OCI-LY1 (cell line): ENCODE results near the gene MYO15A.

Experiments used
- H2AFZ ChIP-seq: fragments of 200-600 bp; sonication (generic), shearing (Covaris generic); 2 replicates; pipeline ENCODE4 v1.6.0; 2014; ENCODE audit warnings: antibody characterized with exemption, mild to moderate bottlenecking, low read length
- H3F3A ChIP-seq: fragments of 200-600 bp; sonication (generic), shearing (Covaris generic); 2 replicates; pipeline ENCODE4 v1.6.0; 2014; ENCODE audit warnings: mild to moderate bottlenecking, antibody characterized with exemption, low read length, moderate library complexity; ENCODE audit not compliant: insufficient read depth
- H3K27ac ChIP-seq: fragments of 200-600 bp; sonication (generic); 2 replicates; pipeline ENCODE4 v1.5.1; 2014; ENCODE audit warnings: low read length, mixed run types, mild to moderate bottlenecking, low read depth; ENCODE audit not compliant: poor library complexity, severe bottlenecking
- H3K27me3 ChIP-seq: fragments of 200-600 bp; sonication (generic); 2 replicates; pipeline ENCODE4 v1.6.0; 2014; ENCODE audit warnings: antibody characterized with exemption, mild to moderate bottlenecking, low read length, moderate library complexity; ENCODE audit not compliant: insufficient read depth
- H3K36me3 ChIP-seq: fragments of 200-600 bp; sonication (generic); 2 replicates; pipeline ENCODE4 v1.6.1; 2014; ENCODE audit warnings: mild to moderate bottlenecking, antibody characterized with exemption, low read length, moderate library complexity, mixed read lengths; ENCODE audit not compliant: insufficient read depth
- H3K4me1 ChIP-seq: fragments of 200-600 bp; sonication (generic); 2 replicates; pipeline ENCODE4 v1.5.1; 2014; ENCODE audit warnings: mild to moderate bottlenecking, low read length, moderate library complexity; ENCODE audit not compliant: insufficient read depth, severe bottlenecking
- H3K4me2 ChIP-seq: fragments of 200-600 bp; sonication (generic), shearing (Covaris generic); 2 replicates; pipeline ENCODE4 v1.6.1; 2014; ENCODE audit warnings: low read length
- H3K4me3 ChIP-seq: fragments of 200-600 bp; sonication (generic); 2 replicates; pipeline ENCODE4 v1.5.1; 2014; ENCODE audit warnings: low read length, low read depth, mild to moderate bottlenecking, mixed read lengths; ENCODE audit not compliant: poor library complexity, severe bottlenecking
- H3K79me2 ChIP-seq: fragments of 200-600 bp; shearing (Covaris generic); 2 replicates; pipeline ENCODE4 v1.6.1; 2016; ENCODE audit warnings: mixed run types, low read length, mixed read lengths; ENCODE audit not compliant: insufficient read depth
- H3K9ac ChIP-seq: fragments of 200-600 bp; sonication (generic), shearing (Covaris generic); 2 replicates; pipeline ENCODE4 v1.6.1; 2014; ENCODE audit warnings: mild to moderate bottlenecking, low read length, mixed read lengths
- H3K9me2 ChIP-seq: fragments of 200-600 bp; sonication (generic), shearing (Covaris generic); 2 replicates; pipeline ENCODE4 v1.6.1; 2014; ENCODE audit warnings: low read depth, mild to moderate bottlenecking, low read length, mixed read lengths
- H3K9me3 ChIP-seq: fragments of 200-600 bp; shearing (Covaris generic); 2 replicates; pipeline ENCODE4 v1.6.1; 2014; ENCODE audit warnings: low read length, mixed read lengths
- H4K20me1 ChIP-seq: fragments of 200-600 bp; sonication (generic), shearing (Covaris generic); 2 replicates; pipeline ENCODE4 v1.6.0; 2016; ENCODE audit warnings: mild to moderate bottlenecking, low read length; ENCODE audit not compliant: insufficient read depth
- EZH2 ChIP-seq: fragments of 200-600 bp; sonication (generic), shearing (Covaris generic); IDR thresholded peaks from 2 replicates; pipeline ENCODE4 v1.8.0; 2017; ENCODE audit warnings: borderline replicate concordance, mixed run types, mild to moderate bottlenecking, antibody characterized with exemption, low read length, moderate library complexity, mixed read lengths
- TF ChIP-seq, protein P1 (sequence below): fragments of 200-600 bp; sonication (generic), shearing (Covaris generic); IDR thresholded peaks from 2 replicates; pipeline ENCODE4 v1.5.1; 2017; ENCODE audit warnings: mild to moderate bottlenecking, antibody characterized with exemption, low read length, moderate library complexity, mixed read lengths

MYO15A gene

DNA sequence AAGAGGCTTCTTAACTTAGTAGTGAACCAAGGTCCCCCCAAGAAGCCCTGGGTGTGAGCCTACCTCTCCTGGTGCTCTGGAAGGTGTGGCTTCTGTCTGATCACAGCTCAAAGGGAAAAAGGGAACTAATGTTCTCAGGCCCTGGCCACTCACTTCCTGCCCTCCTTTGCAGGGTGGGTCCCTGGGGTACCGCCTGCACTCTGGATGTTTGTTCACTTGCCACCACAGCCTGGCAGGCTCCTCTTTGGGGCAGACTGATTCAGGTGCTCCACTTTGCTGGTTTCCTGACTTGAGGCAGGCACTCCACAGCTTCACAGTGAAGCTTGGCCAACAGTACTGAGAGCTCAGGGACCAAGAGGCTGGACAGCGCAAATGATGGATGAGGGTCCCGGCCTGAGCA lies 5.9 kb upstream of the MYO15A start:
- Histone ChIP-seq H3K9ac (no peak overlapping the region), H3K9me2 (no peaks in the 10 kb centered on the region), H3K4me1 (no peaks in the 10 kb centered on the region), H2AFZ (no peak overlapping the region), H3K79me2 (no peaks in the 10 kb centered on the region), H3K36me3 (peaks cover 82% of the 10 kb centered on the region), H3K4me3 (no peak overlapping the region), H3K9me3 (no peaks in the 10 kb centered on the region), H3K4me2 (no peak overlapping the region), H3K27ac (no peak overlapping the region), H4K20me1 (no peaks in the 10 kb centered on the region), H3K27me3 (no peaks in the 10 kb centered on the region), H3F3A (no peaks in the 10 kb centered on the region)
- TF ChIP-seq EZH2, result no peak
- TF ChIP-seq, protein P1, sequence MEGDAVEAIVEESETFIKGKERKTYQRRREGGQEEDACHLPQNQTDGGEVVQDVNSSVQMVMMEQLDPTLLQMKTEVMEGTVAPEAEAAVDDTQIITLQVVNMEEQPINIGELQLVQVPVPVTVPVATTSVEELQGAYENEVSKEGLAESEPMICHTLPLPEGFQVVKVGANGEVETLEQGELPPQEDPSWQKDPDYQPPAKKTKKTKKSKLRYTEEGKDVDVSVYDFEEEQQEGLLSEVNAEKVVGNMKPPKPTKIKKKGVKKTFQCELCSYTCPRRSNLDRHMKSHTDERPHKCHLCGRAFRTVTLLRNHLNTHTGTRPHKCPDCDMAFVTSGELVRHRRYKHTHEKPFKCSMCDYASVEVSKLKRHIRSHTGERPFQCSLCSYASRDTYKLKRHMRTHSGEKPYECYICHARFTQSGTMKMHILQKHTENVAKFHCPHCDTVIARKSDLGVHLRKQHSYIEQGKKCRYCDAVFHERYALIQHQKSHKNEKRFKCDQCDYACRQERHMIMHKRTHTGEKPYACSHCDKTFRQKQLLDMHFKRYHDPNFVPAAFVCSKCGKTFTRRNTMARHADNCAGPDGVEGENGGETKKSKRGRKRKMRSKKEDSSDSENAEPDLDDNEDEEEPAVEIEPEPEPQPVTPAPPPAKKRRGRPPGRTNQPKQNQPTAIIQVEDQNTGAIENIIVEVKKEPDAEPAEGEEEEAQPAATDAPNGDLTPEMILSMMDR, result no peak

- Histone ChIP-seq H3K9me3 (no peaks in the 10 kb centered on the region), H3K4me2 (no peak overlapping the region), H3F3A (no peaks in the 10 kb centered on the region), H2AFZ (no peak overlapping the region), H3K9me2 (no peaks in the 10 kb centered on the region), H3K4me1 (no peaks in the 10 kb centered on the region), H3K4me3 (no peak overlapping the region), H3K27me3 (no peaks in the 10 kb centered on the region), H4K20me1 (no peaks in the 10 kb centered on the region), H3K36me3 (peaks cover 58% of the 10 kb centered on the region), H3K79me2 (no peaks in the 10 kb centered on the region), H3K27ac (no peak overlapping the region), H3K9ac (no peak overlapping the region)
- TF ChIP-seq EZH2, result no peak
- TF ChIP-seq, protein P1, result no peak
Measured at GRCh38 chr17:18105027-18105426, 3.5 kb upstream of the MYO15A start.

- Histone ChIP-seq H3K4me3 (no peak overlapping the region), H3K27ac (no peak overlapping the region), H4K20me1 (no peaks in the 10 kb centered on the region), H3F3A (no peaks in the 10 kb centered on the region), H3K36me3 (peaks cover 52% of the 10 kb centered on the region), H3K9me2 (no peaks in the 10 kb centered on the region), H3K4me1 (no peaks in the 10 kb centered on the region), H2AFZ (no peak overlapping the region), H3K4me2 (no peak overlapping the region), H3K9me3 (no peaks in the 10 kb centered on the region), H3K27me3 (no peaks in the 10 kb centered on the region), H3K9ac (no peak overlapping the region), H3K79me2 (no peaks in the 10 kb centered on the region)
- TF ChIP-seq, protein P1, result no peak
- no peak for TF ChIP-seq EZH2
Measured at GRCh38 chr17:18105595-18105994, 3.0 kb upstream of the MYO15A start.
